HepG2 (cell line): Measurements from ENCODE around the gene CSHL1. TPM values are rescaled to one million over a fixed set of nuclear protein-coding genes. Genes with fewer than 3 reads are reported as not detected.

Source experiments
- ATAC-seq: fragments of 200-7000 bp; cut with Tn5 transposase; 3 replicates; pipeline ENCODE4 v1.9.1; 2020; ENCODE audit warnings: mild to moderate bottlenecking, moderate library complexity
- BruUV-seq: library from RNA; stranded (reverse); fragments of 400-500 nt; replicated peaks from 2 replicates; lab custom pipeline; 2021; lab: Mats Ljungman, UMichigan
- CTCF ChIA-PET: fragments of 300-600 bp; formaldehyde crosslinking; extraction: SDS; loops from one replicate; lab custom pipeline; 2021; ENCODE audit warnings: low total read pairs, inconsistent platforms, low intra/inter-chr PET ratio; lab: Yijun Ruan, JAX
- POLR2A ChIA-PET: fragments of 350-600 bp; sonication (Branson Sonifier 250); formaldehyde crosslinking; loops from one replicate; lab custom pipeline; 2020; ENCODE audit warnings: antibody characterized with exemption, inconsistent platforms; lab: Yijun Ruan, JAX
- DNase-seq: peaks from one replicate; pipeline ENCODE4 v3.0.0-alpha.2; 2015; ENCODE audit warnings: low spot score
- FAIRE-seq: peaks from 3 replicates; lab custom pipeline; 2011; peaks lifted over from hg19 to GRCh38; lab: Jason Lieb, UNC
- H2AFZ ChIP-seq: one replicate; pipeline ENCODE4 v1.6.1; 2011; ENCODE audit warnings: low read length, inconsistent platforms
- H3K27ac ChIP-seq: fragments of 300-600 bp; 3 replicates; pipeline ENCODE4 v1.8.0; 2011; ENCODE audit warnings: mixed run types, mild to moderate bottlenecking, mixed read lengths, low read length, inconsistent platforms; ENCODE audit not compliant: insufficient read depth; ENCODE audit errors: extremely low read length
- H3K27me3 ChIP-seq, 2 experiments: fragments of 200-600 bp in 1 of 2; 2 replicates in 1 of 2; 3 replicates in 1 of 2; pipeline versions ENCODE4 v1.6.0 to v1.8.0; 2011; ENCODE audit warnings: low read length in 2 of 2, mild to moderate bottlenecking in 2 of 2, moderate library complexity in 2 of 2, inconsistent platforms in 1 of 2; ENCODE audit not compliant: insufficient read depth in 2 of 2, control insufficient read depth in 1 of 2
- H3K36me3 ChIP-seq, 2 experiments: fragments of 200-600 bp in 1 of 2; replicated peaks in 1 of 2; 2 replicates in 1 of 2; 3 replicates in 1 of 2; pipeline versions ENCODE4 v1.5.1 to v1.8.0; 2011; ENCODE audit warnings: low read length in 2 of 2, inconsistent platforms in 1 of 2; ENCODE audit not compliant: insufficient read depth in 2 of 2, control insufficient read depth in 1 of 2
- H3K4me1 ChIP-seq: 2 replicates; pipeline ENCODE4 v1.5.1; 2012; ENCODE audit warnings: low read length, inconsistent platforms; ENCODE audit not compliant: insufficient read depth
- H3K4me2 ChIP-seq: 2 replicates; pipeline ENCODE4 v1.6.0; 2011; ENCODE audit warnings: low read depth, low read length, inconsistent platforms
- H3K4me3 ChIP-seq, 3 experiments: fragments of 200-600 bp in 1 of 3; sonication (generic), shearing (Covaris generic) in 1 of 3; replicated peaks in 1 of 3; 2 replicates each; pipeline ENCODE4 v1.5.1; 2011 to 2016; ENCODE audit warnings: low read length in 3 of 3, inconsistent platforms in 2 of 3, low read depth in 2 of 3, mild to moderate bottlenecking in 2 of 3, control low read depth in 1 of 3, mixed read lengths in 1 of 3; ENCODE audit not compliant: insufficient read depth in 1 of 3
- H3K79me2 ChIP-seq: one replicate; pipeline ENCODE4 v1.6.1; 2011; ENCODE audit warnings: low read length, inconsistent platforms; ENCODE audit not compliant: insufficient read depth
- H3K9ac ChIP-seq: 2 replicates; pipeline ENCODE4 v1.6.0; 2011; ENCODE audit warnings: mild to moderate bottlenecking, low read depth, low read length, inconsistent platforms; ENCODE audit not compliant: insufficient read depth
- H3K9me3 ChIP-seq: 2 replicates; pipeline ENCODE4 v1.5.1; 2012; ENCODE audit warnings: mild to moderate bottlenecking, low read length
- H4K20me1 ChIP-seq: 2 replicates; pipeline ENCODE4 v1.6.0; 2011; ENCODE audit warnings: inconsistent platforms, mild to moderate bottlenecking, low read length, moderate library complexity; ENCODE audit not compliant: insufficient read depth
- ARID5B ChIP-seq: IDR thresholded peaks from 2 replicates; pipeline ENCODE4 v1.4.0; 2020; ENCODE audit warnings: mild to moderate bottlenecking, missing genetic modification reagents
- GABPA ChIP-seq, 2 experiments: IDR thresholded peaks; 2 replicates each; pipeline ENCODE4 v1.6.1; 2011 to 2016; ENCODE audit warnings: low read depth in 2 of 2, low read length in 1 of 2, missing biosample characterization in 1 of 2, missing genetic modification characterization in 1 of 2
- RERE ChIP-seq: IDR thresholded peaks from 2 replicates; pipeline ENCODE4 v1.6.1; 2016; ENCODE audit warnings: low read depth, missing genetic modification reagents, missing compliant biosample characterization
- RFX3 ChIP-seq: IDR thresholded peaks from 2 replicates; pipeline ENCODE4 v1.6.1; 2016; ENCODE audit warnings: missing biosample characterization, missing genetic modification reagents
- RORA ChIP-seq: sonication (generic); formaldehyde crosslinking; IDR thresholded peaks from 2 replicates; pipeline ENCODE4 v1.5.0; 2020; ENCODE audit warnings: mild to moderate bottlenecking, missing genetic modification reagents, moderate library complexity
- ZNF317 ChIP-seq: sonication (generic); formaldehyde crosslinking; IDR thresholded peaks from 2 replicates; pipeline ENCODE4 v1.5.0; 2020; ENCODE audit warnings: mild to moderate bottlenecking, missing genetic modification reagents
- ZNF704 ChIP-seq: sonication (generic); formaldehyde crosslinking; IDR thresholded peaks from 2 replicates; pipeline ENCODE4 v1.8.1; 2023; ENCODE audit warnings: mild to moderate bottlenecking, inconsistent platforms, moderate library complexity, missing genetic modification reagents, borderline replicate concordance
- ZNF816 ChIP-seq: sonication (generic); formaldehyde crosslinking; IDR thresholded peaks from 2 replicates; pipeline ENCODE4 v1.8.0; 2022; ENCODE audit warnings: missing genetic modification reagents, mild to moderate bottlenecking, borderline replicate concordance
- WGBS: methylation state at CpG from one replicate; pipeline ENCODE4 v1.1.6; 2017; ENCODE audit warnings: low lambda C conversion rate; 5-methylcytosine and 5-hydroxymethylcytosine counted together
- in situ Hi-C: cut with HindIII; loops from 2 replicates; pipeline ENCODE4 v1.10.0; 2017; ENCODE audit warnings: low pct_unique_long_range_greater_than_20kb; ENCODE audit not compliant: extremely low pct_ligation_motif_present
- intact Hi-C: fragments of 100-400 bp; cut with micrococcal nuclease; formaldehyde crosslinking; loops from one replicate; pipeline ENCODE4 v1.10.0; 2022; ENCODE audit not compliant: unreplicated experiment
- polyA plus RNA-seq, 8 experiments: library from polyadenylated mRNA; depleted of rRNA in 3 of 8; stranded (reverse) in 7 of 8; unstranded in 1 of 8; fragments of >200 nt; fragmentation: Illumina TruSeq in 4 of 8; extraction: Trizol in 4 of 8; gene quantifications; 2 replicates each; pipeline versions ENCODE4 v1.2.1 to v1.2.3, GENCODE V29; 2011 to 2016; ENCODE audit warnings: low read depth in 4 of 8, missing spikeins in 1 of 8, mixed read lengths in 1 of 8; ENCODE audit not compliant: insufficient read depth in 1 of 8
- total RNA-seq, 5 experiments: library from RNA; depleted of rRNA; stranded (reverse); fragments of >200 nt; fragmentation: Illumina TruSeq; extraction: Trizol; gene quantifications; 2 replicates each; pipeline ENCODE4 v1.2.3, GENCODE V29; 2016; ENCODE audit warnings: low read depth in 1 of 5
- TF ChIP-seq, protein P1 (sequence below): sonication (generic); formaldehyde crosslinking; IDR thresholded peaks from 2 replicates; pipeline ENCODE4 v1.5.0; 2020; ENCODE audit warnings: mild to moderate bottlenecking, low read depth, missing genetic modification reagents, borderline replicate concordance

Gene CSHL1
- total and polyA plus RNA-seq, 2 of the 13 experiments (the other 11 are each of a cell fraction or from before 2014, with no cell fraction given): not detected

DNA sequence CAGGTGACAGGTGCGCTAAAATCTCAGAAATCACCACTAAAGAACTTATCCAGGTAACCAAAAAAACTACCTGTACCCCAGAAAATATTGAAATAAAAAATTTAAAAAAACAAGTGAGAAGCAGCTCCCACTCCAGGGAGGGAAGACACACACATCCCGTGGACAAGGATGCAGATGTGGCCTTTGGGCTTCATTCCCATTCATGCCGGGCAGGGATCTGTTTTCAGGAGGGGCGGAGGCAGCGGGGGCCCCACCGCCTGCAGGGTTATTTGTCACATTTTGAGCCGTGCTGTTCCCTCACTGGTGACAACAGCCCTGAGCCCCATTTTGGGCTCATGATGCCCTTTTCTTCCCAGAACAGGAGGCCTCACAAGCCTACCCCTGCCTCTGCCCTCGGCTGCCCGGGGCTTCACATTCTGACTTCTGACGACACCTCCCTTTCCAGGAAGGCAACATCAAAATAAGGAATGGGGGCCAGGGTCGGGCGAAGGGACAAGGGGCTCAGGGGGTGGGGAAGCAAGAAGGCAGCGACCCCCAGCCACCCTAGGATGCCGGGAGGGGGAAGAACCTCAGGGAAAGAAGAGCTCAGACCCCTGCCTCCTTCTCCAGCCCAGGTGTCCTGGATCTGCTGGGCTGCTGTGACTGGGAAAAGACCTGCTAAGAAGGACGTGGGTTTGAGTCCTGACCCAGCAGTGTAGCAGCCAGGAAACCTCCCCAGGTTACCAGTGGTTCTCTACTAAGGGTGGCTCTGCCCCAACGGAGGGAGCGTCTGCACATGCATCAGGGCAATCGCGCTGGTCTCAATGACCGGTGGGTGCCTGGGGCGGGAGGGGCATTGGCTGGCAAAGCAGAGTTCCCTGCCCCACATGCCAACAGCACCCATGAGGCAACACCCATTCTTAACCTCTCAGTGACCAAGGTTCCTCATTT, 23.4 kb upstream of the CSHL1 start (continued):
- TF ChIP-seq RERE (CRISPR knock-in tag): no peak

DNA sequence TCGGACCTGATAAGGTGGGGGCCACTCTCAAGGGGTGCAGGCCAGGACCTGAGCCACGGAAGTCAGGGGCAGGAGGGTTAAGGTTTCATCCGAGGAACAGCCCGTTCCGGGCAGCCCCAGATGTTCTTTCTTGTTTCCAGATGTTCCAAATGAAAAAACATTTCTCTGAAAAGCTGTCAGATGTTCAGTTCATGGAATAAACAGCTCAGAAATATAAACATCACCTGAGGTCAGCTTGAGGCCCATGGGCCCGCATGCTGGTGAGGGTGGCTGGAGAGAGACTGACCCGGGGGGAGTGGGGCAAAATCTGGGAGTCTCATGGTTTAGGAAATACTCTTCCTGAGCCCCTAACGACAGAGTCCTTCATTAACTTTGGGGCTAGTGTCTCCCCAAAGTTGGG, 22.5 kb upstream of the CSHL1 start:
- H2AFZ ChIP-seq: no peak overlapping the region
- peaks cover 17% of the 10 kb centered on the region for H3K4me1 ChIP-seq
- in situ Hi-C loops (no loop called here), intact Hi-C loops (no loop called here)
- peaks cover 18 to 74% of the 10 kb centered on the region in 2 experiments for H3K27me3 ChIP-seq
- H3K79me2 ChIP-seq: no peaks in the 10 kb centered on the region
- POLR2A ChIA-PET: no interaction called here
- no peak overlapping the region for H3K4me2 ChIP-seq
- DNase-seq (no peak), FAIRE-seq (no peak), ATAC-seq (no peak)
- H3K36me3 ChIP-seq: no peaks in the 10 kb centered on the region
- no peaks in the 10 kb centered on the region for H4K20me1 ChIP-seq
- whole genome bisulfite sequencing: 40% methylated on average over 8 of the region's 8 CpGs
- no TSS peak for BruUV-seq
- CTCF ChIA-PET: no interaction called here
- no peak overlapping the region for H3K9ac ChIP-seq
- H3K27ac ChIP-seq: no peak overlapping the region
- H3K4me3 ChIP-seq: no peak overlapping the region
- H3K9me3 ChIP-seq: no peaks in the 10 kb centered on the region
- TF ChIP-seq RFX3: no peak
- no peak for TF ChIP-seq ARID5B
- TF ChIP-seq, protein P1, sequence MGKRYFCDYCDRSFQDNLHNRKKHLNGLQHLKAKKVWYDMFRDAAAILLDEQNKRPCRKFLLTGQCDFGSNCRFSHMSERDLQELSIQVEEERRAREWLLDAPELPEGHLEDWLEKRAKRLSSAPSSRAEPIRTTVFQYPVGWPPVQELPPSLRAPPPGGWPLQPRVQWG (CRISPR knock-in tag): no peak
- no peak for TF ChIP-seq ZNF704 (CRISPR knock-in tag)
- no peak for TF ChIP-seq ZNF317 (CRISPR knock-in tag)
- no peak for TF ChIP-seq GABPA (IDR thresholded peaks at IDR 0.05; ENCODE audit: low read depth, low read length)
- no peak for TF ChIP-seq GABPA (CRISPR knock-in tag; IDR thresholded peaks at IDR 0.05; ENCODE audit: low read depth)
- TF ChIP-seq ZNF816 (CRISPR knock-in tag): no peak
- TF ChIP-seq RORA (CRISPR knock-in tag): no peak
